NCI-H1105 treated with DMSO at 0.1 percent for 48 hours (cell line): ENCODE data around the gene MTG1.

Source experiments
- DNase-seq: peaks from one replicate; lab custom pipeline; 2025; lab: John Stamatoyannopoulos, UW

MTG1 gene

GRCh38 chr10:133452453-133452852, 58.5 kb downstream of the MTG1 start:
- no peak for DNase-seq

- DNase-seq = no peak
Measured at GRCh38 chr10:133453516-133454203, 59.7 kb downstream of the MTG1 start, which contains the start of gene SCART1. SCART1 (plus strand) TSS chr10:133453945; CDS start chr10:133453998, 53 bp downstream.

- no peak for DNase-seq
Measured at GRCh38 chr10:133454204-133454893, 60.4 kb downstream of the MTG1 start.

GRCh38 chr10:133455196-133455595, 61.2 kb downstream of the MTG1 start:
- no peak for DNase-seq

- DNase-seq = no peak
Measured at GRCh38 chr10:133455611-133456031, 61.7 kb downstream of the MTG1 start.

- no peak for DNase-seq
Measured at GRCh38 chr10:133456041-133456951, 62.3 kb downstream of the MTG1 start.

GRCh38 chr10:133457100-133457841, 63.3 kb downstream of the MTG1 start:
- DNase-seq = no peak

GRCh38 chr10:133458021-133458709, 64.2 kb downstream of the MTG1 start:
- no peak for DNase-seq

GRCh38 chr10:133458710-133459453, 64.9 kb downstream of the MTG1 start:
- DNase-seq = no peak

- DNase-seq = no peak
Measured at GRCh38 chr10:133459454-133460207, 65.7 kb downstream of the MTG1 start.

- DNase-seq = no peak
Measured at GRCh38 chr10:133460208-133460769, 66.3 kb downstream of the MTG1 start.

GRCh38 chr10:133461027-133461426, 67.1 kb downstream of the MTG1 start:
- no peak for DNase-seq

GRCh38 chr10:133461841-133462240, 67.9 kb downstream of the MTG1 start:
- no peak for DNase-seq

GRCh38 chr10:133462512-133463305, 68.8 kb downstream of the MTG1 start:
- DNase-seq = no peak

GRCh38 chr10:133464582-133465031, 70.7 kb downstream of the MTG1 start:
- DNase-seq = no peak

GRCh38 chr10:133465191-133465949, 71.4 kb downstream of the MTG1 start:
- DNase-seq = no peak

GRCh38 chr10:133465950-133466474, 72.1 kb downstream of the MTG1 start:
- DNase-seq = no peak
